Calu3 (cell line): ENCODE measurements around the gene TMPRSS13. TPM values are rescaled to one million over a fixed set of nuclear protein-coding genes. Genes with fewer than 3 reads are reported as not detected.

Experiments used
- BruUV-seq: library from RNA; stranded (reverse); fragments of 400-500 nt; replicated peaks from 2 replicates; lab custom pipeline; 2021; lab: Mats Ljungman, UMichigan
- CTCF ChIA-PET: fragments of 300-600 bp; sonication (Branson Sonifier 250); formaldehyde crosslinking; loops from one replicate; lab custom pipeline; 2022; ENCODE audit warnings: antibody characterized with exemption; lab: Charles Lee
- DNase-seq: peaks from one replicate; pipeline ENCODE4 v3.0.0; 2022
- H3K27ac Mint-ChIP-seq: one replicate; pipeline ENCODE4 v1.8.0; 2022; ENCODE audit warnings: mixed read lengths; ENCODE audit not compliant: unreplicated experiment
- H3K27me3 Mint-ChIP-seq: one replicate; pipeline ENCODE4 v1.8.0; 2022; ENCODE audit warnings: mixed read lengths; ENCODE audit not compliant: unreplicated experiment
- H3K36me3 Mint-ChIP-seq: one replicate; pipeline ENCODE4 v1.8.0; 2022; ENCODE audit warnings: mild to moderate bottlenecking, moderate library complexity, mixed read lengths; ENCODE audit not compliant: insufficient read depth, unreplicated experiment
- H3K4me1 Mint-ChIP-seq: one replicate; pipeline ENCODE4 v1.8.0; 2022; ENCODE audit warnings: mild to moderate bottlenecking, low read depth, mixed read lengths; ENCODE audit not compliant: unreplicated experiment
- H3K4me3 Mint-ChIP-seq: one replicate; pipeline ENCODE4 v1.8.0; 2022; ENCODE audit warnings: mild to moderate bottlenecking, low read depth, moderate library complexity, mixed read lengths; ENCODE audit not compliant: unreplicated experiment
- H3K9me3 Mint-ChIP-seq: one replicate; pipeline ENCODE4 v1.8.0; 2022; ENCODE audit warnings: low read depth, mixed read lengths; ENCODE audit not compliant: unreplicated experiment
- CTCF ChIP-seq: fragments of 200-600 bp; IDR thresholded peaks from one replicate; pipeline ENCODE4 v1.8.0; 2022; ENCODE audit warnings: antibody characterized with exemption; ENCODE audit not compliant: unreplicated experiment
- intact Hi-C: fragments of 100-400 bp; cut with micrococcal nuclease; formaldehyde crosslinking; loops from one replicate; pipeline ENCODE4 v1.10.0; 2022; ENCODE audit not compliant: unreplicated experiment
- total RNA-seq: library from RNA; stranded (reverse); gene quantifications from 2 replicates; pipeline ENCODE4 v1.2.3, GENCODE V29; 2022

The TMPRSS13 gene
- total RNA-seq, 1 experiment from 2014 or later: 2.3 TPM

GRCh38 chr11:117925198-117925925 lies 3.8 kb downstream of the TMPRSS13 start:
- Mint-ChIP-seq H3K27ac (no peak overlapping the region), H3K27me3 (no peaks in the 10 kb centered on the region), H3K4me3 (no peak overlapping the region), H3K4me1 (peaks cover 12% of the 10 kb centered on the region), H3K36me3 (peaks cover 6% of the 10 kb centered on the region), H3K9me3 (no peaks in the 10 kb centered on the region)
- CTCF ChIA-PET: no interaction called here
- DNase-seq: no peak
- no peak for TF ChIP-seq CTCF
- BruUV-seq: no TSS peak
- intact Hi-C loops: no loop called here

- intact Hi-C loops: no loop called here
- DNase-seq: no peak
- Mint-ChIP-seq H3K27me3 (no peaks in the 10 kb centered on the region), H3K36me3 (peaks cover 6% of the 10 kb centered on the region), H3K4me1 (peaks cover 12% of the 10 kb centered on the region), H3K9me3 (no peaks in the 10 kb centered on the region), H3K4me3 (no peak overlapping the region), H3K27ac (no peak overlapping the region)
- BruUV-seq: no TSS peak
- TF ChIP-seq CTCF: no peak
- CTCF ChIA-PET: no interaction called here
Measured at GRCh38 chr11:117924631-117925170, 4.5 kb downstream of the TMPRSS13 start.

- H3K4me3 Mint-ChIP-seq: no peak overlapping the region
- peaks cover 8% of the 10 kb centered on the region for H3K4me1 Mint-ChIP-seq
- H3K9me3 Mint-ChIP-seq: no peaks in the 10 kb centered on the region
- no peaks in the 10 kb centered on the region for H3K36me3 Mint-ChIP-seq
- H3K27ac Mint-ChIP-seq: no peak overlapping the region
- no peaks in the 10 kb centered on the region for H3K27me3 Mint-ChIP-seq
- intact Hi-C loops: no loop called here
- no peak for TF ChIP-seq CTCF
- DNase-seq: no peak
- no TSS peak for BruUV-seq
- CTCF ChIA-PET: no interaction called here
Measured at GRCh38 chr11:117923773-117924172, 5.4 kb downstream of the TMPRSS13 start.

GRCh38 chr11:117923275-117923674 lies 5.9 kb downstream of the TMPRSS13 start:
- no peak for TF ChIP-seq CTCF
- H3K9me3 Mint-ChIP-seq: no peaks in the 10 kb centered on the region
- no peak overlapping the region for H3K27ac Mint-ChIP-seq
- no peaks in the 10 kb centered on the region for H3K36me3 Mint-ChIP-seq
- CTCF ChIA-PET: no interaction called here
- H3K27me3 Mint-ChIP-seq: no peaks in the 10 kb centered on the region
- H3K4me1 Mint-ChIP-seq: peaks cover 3% of the 10 kb centered on the region
- H3K4me3 Mint-ChIP-seq: no peak overlapping the region
- BruUV-seq: no TSS peak
- intact Hi-C loops: no loop called here
- no peak for DNase-seq
